ENCODE results near the gene PRPF40A.

DNA sequence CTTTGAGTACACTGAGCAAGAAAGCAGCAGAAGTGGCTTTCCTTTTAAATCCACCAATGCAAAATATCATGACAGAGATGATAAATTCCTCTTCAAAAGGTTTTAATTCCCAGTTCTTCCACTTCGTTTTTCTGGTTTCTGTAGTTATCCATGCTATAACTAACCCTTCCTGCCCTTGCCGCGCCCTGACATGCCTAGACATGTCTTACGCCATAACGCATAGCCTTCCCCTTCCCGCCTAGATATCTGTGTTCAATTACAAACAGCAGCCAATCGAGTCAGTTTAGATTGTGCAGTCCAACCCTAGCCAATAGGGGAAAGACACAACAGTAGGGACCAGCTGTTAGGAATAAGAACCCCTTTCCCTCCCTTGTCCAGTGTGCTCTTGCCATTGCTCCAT lies 16.1 kb downstream of the PRPF40A start:
- TF ChIP-seq, protein P1, sequence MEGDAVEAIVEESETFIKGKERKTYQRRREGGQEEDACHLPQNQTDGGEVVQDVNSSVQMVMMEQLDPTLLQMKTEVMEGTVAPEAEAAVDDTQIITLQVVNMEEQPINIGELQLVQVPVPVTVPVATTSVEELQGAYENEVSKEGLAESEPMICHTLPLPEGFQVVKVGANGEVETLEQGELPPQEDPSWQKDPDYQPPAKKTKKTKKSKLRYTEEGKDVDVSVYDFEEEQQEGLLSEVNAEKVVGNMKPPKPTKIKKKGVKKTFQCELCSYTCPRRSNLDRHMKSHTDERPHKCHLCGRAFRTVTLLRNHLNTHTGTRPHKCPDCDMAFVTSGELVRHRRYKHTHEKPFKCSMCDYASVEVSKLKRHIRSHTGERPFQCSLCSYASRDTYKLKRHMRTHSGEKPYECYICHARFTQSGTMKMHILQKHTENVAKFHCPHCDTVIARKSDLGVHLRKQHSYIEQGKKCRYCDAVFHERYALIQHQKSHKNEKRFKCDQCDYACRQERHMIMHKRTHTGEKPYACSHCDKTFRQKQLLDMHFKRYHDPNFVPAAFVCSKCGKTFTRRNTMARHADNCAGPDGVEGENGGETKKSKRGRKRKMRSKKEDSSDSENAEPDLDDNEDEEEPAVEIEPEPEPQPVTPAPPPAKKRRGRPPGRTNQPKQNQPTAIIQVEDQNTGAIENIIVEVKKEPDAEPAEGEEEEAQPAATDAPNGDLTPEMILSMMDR (conservative IDR thresholded peaks at IDR 0.05; ENCODE audit: low read length): no peak
- no peak for TF ChIP-seq EZH2phosphoT487 (IDR thresholded peaks at IDR 0.05; ENCODE audit: borderline replicate concordance)

All from Loucy (cell line).